GM13977 (cell line): Measurements from ENCODE around the gene FGD3.

Experiments
- DNase-seq: peaks from one replicate; pipeline ENCODE4 v3.0.0; 2012; ENCODE audit warnings: low spot score
- CTCF ChIP-seq: IDR thresholded peaks from 2 replicates; pipeline ENCODE4 v1.5.1; 2012; ENCODE audit warnings: mild to moderate bottlenecking, control low read depth; ENCODE audit not compliant: insufficient read depth; ENCODE audit errors: extremely low read depth, missing control alignments
- in situ Hi-C: fragments of 300-500 bp; cut with MboI; formaldehyde crosslinking; loops from one replicate; pipeline ENCODE4 v1.12.0; 2022; ENCODE audit warnings: low sequenced_read_pairs, low pct_unique_long_range_greater_than_20kb, mixed read lengths, inconsistent platforms; ENCODE audit not compliant: unreplicated experiment

FGD3 gene

DNA sequence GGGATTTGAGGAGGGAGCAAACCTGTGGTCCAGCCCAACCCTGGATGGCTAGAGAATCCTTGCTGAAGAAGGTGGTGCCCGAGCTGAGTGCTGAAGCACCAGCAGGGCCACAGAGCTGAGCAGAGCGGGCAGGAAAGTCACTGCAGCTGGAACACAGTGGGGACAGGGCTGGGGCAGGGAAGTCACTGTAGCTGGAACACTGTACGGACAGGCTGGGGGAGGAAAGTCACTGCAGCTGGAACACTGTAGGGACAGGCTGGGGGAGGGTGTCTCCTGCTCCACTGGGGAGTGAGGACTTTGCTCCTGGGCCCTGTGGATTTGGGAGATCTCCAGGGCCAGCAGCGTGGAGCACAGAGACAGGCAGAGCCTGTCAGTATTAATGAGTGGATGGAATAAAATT lies 102.2 kb downstream of the FGD3 start:
- no peak for TF ChIP-seq CTCF
- DNase-seq: no peak
- in situ Hi-C loops: no loop called here

GRCh38 chr9:93050231-93050630 lies 102.9 kb downstream of the FGD3 start:
- in situ Hi-C loops: no loop called here

DNA sequence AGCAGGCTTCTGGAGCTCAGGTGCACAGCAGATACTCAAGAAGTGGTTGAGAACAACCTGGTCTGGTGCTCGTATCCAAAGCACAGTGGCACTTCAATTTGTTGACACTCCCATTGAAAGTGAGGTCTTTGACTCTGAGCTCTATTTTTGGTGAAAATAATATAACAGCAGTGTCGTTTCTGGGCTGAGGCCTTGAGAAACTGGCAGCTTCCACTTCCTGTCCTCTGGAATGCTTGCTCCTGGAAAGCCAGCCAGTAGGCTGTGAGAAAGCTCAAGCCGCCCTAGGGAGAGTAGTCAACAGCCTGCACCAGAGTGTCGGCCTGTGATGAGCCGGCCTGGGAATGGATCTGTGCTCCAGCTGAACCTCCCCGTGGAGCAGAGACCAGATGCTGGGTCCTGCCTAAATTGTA lies 104.4 kb downstream of the FGD3 start:
- in situ Hi-C loops: no loop called here
- no peak for DNase-seq
- TF ChIP-seq CTCF: no peak

More at GRCh38 chr9:93050231-93050630, 102.9 kb downstream of the FGD3 start:
- no peak for TF ChIP-seq CTCF
- DNase-seq: no peak

DNA sequence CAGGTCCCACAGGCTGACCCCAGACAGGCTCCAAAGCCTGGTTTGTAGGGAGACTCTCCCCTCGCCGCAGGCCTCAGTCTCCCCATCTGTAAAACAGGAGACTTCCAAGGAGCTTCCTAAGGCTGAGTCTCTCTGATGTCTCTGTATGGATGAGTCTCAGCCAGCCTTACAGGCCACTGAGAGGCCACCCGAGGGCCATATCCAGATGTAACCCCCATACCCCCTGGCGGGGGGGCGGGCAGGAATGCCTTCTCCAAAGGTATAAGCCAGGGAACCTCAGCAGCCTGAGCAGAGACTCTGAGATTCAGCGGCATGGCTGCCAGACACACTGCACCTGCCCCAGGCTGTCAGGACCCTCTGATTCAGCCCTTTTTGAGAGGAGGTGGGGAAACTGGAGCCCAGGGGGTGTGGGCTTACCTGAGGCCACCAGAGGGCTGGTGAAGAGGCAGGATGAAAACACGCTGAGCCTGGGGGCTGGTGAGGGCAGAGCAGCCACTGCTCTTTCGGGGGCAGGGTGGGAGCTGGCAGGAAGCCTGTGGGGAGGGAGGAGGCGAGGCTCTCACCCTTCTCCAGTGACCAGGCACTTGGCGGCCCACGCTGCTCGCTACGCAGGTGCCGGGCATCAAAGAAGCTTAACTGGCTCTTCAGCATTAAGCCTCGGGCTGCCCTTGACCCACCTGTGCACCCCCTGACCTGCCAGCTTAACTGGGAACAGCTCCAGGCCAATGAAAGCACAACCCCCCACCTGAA lies 105.6 kb downstream of the FGD3 start:
- no peak for DNase-seq
- no peak for TF ChIP-seq CTCF
- in situ Hi-C loops: no loop called here

DNA sequence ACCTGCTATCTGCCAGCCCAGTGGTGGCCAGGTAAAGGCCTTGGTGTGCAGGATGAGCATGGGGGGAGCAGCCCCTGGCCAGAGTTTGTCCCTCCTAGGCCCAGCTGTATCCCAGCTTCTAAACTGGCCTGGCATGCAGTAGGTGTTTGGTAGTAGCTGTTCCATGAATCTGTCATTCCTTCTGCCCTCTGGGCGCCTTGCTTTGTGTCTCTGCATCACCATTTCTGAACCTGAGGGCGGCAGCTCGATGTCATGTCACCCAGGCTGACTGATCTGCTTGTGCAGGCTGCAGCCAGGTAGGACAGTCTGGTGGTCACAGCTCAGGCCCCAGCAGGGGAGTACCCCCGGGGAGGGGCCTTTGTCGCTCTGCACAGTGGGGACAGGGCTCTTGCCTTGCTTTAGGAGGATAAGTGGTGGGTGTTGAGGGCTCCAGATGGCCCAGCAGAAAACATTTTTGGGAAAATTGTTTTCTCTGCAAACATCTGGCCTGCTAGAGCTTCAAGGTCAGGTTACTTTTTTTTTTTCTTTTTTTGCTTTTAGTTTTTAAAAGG lies 106.5 kb downstream of the FGD3 start:
- DNase-seq: no peak
- in situ Hi-C loops: no loop called here
- TF ChIP-seq CTCF: no peak

- no peak for DNase-seq
- in situ Hi-C loops: no loop called here
- no peak for TF ChIP-seq CTCF
Measured at GRCh38 chr9:93054758-93055704, 107.7 kb downstream of the FGD3 start.
